HG03469 (cell line): ENCODE measurements around the gene CLDN15.

Source experiments
- ATAC-seq: cut with Tn5 transposase; IDR thresholded peaks from one replicate; pipeline ENCODE4 v1.9.1; 2021; ENCODE audit warnings: mild to moderate bottlenecking, moderate library complexity, moderate number of reproducible peaks; ENCODE audit not compliant: unreplicated experiment

CLDN15 gene

DNA sequence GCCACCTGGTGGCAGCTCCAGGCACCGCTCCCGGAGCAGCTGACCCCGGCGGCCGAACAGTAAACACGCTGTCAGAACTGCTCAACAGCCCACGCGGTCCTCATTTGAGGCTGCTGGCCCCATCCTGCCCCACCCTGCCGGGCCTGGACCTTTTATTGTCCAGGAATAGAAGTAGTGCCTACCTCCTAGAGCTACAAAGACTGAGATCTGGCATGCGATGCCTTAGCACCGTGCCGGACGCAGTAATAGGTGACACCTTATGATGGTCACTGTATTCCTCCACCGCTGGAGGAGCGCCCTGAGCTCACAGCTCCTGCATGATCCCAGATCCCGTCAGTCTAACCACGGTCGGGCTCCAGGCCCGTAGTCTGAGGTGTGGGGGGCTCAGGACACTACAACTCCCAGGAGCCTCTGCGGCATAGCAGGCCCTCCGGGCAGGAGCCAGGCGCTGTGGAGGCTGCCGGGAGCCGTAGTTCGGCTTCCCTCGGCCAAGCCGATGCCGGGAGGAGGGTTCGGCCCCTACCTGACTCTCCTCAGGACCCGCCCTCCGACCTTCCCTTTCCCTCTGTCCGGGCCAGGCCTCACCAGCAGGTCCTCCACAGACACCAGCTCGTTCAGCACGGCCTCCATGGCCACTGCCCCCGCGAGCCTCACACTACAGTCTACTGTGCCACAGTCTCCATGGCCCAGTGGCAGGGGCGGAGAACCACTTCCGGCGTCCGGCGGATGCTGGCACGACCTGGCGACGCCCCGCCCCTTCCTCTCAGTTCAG is 7.0 kb upstream of the CLDN15 start, which contains the start of gene FIS1:
Gene FIS1, minus strand, starts transcription at position 707 of the 772 bp plus-strand sequence. Its CDS starts 77 bp downstream, at position 630.
- ATAC-seq: peak; percentile 70

- ATAC-seq: no peak
Measured at GRCh38 chr7:101243646-101244374, 6.2 kb upstream of the CLDN15 start.

DNA sequence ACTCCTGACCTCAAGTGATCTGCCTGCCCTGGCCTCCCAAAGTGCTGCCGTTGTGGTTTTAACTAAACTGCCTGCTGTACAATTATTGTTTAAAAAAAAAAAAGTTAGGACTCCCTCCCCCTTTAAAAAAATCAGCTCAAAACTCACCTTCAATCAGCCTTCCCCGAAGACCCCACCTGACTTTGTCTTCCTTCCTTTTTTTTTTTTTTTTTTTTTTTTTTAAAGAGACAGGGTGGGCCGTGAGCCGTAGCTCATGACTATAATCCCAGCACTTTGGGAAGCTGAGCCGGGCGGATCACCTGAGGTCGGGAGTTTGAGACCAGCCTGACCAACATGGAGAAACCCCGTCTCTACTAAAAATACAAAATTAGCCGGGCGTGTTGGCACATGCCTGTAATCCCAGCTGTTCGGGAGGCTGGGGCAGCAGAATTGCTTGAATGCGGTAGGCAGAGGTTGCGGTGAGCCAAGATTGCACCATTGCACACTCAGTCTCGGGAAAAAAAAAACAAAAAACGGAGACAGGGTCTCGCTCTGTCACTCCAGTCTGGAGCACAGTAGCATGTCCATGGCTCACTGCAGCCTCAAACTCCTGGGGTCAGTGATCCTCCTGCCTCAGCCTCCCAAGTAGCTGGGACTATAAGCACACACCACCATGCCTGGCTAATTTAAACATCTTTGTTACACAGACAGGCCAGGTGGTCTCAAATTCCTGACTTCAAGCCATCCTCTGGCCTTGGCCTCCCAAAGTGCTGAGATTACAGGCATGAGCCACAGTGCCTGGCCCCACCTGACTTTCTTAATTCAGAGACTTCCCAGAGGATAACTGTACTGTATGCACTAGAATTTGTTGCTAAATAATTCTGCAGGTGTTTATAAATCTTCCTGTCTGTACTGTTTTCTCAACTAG is 4.1 kb upstream of the CLDN15 start:
- ATAC-seq: no peak

- ATAC-seq: no peak
Measured at GRCh38 chr7:101241015-101241363, 3.4 kb upstream of the CLDN15 start.

DNA sequence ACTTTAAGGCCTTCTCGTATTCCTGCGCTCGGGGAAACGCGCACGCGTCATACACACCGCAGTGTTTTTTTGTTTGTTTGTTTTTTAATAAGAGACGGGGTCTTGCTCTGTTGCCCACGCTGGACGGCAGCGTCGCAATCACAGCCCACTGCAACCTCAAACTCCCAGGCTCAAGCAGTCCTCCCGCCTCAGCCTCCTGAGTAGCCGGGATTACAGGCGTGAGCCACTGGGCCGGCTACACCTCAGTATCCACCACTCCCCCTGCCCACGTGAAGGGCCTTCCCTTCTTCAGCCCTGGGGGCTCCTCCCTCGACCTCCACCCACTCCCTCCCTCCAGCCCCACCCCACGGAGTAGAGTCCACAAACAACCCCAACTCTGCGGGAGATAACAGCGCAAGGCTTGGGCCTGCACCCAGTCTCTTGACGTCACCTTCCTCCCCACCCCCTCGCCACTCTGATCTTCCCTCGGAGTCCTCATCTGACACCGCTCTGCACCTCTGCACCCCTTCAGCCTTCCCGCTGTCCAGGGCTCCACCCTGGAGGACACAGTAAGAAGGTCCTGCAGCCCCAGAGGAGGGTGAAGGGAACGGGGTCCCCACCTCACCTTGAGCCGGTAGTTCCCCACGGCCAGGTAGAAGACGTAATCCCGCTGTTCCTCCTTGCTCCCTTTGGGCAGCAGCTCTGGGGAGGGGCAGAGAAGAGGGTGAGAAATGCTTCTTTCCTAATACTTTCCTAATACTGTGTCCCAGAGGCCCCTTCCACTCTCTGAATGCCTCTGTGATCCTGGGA is 2.8 kb upstream of the CLDN15 start:
- ATAC-seq: no peak

GRCh38 chr7:101239951-101240220 is 2.3 kb upstream of the CLDN15 start:
- no peak for ATAC-seq

DNA sequence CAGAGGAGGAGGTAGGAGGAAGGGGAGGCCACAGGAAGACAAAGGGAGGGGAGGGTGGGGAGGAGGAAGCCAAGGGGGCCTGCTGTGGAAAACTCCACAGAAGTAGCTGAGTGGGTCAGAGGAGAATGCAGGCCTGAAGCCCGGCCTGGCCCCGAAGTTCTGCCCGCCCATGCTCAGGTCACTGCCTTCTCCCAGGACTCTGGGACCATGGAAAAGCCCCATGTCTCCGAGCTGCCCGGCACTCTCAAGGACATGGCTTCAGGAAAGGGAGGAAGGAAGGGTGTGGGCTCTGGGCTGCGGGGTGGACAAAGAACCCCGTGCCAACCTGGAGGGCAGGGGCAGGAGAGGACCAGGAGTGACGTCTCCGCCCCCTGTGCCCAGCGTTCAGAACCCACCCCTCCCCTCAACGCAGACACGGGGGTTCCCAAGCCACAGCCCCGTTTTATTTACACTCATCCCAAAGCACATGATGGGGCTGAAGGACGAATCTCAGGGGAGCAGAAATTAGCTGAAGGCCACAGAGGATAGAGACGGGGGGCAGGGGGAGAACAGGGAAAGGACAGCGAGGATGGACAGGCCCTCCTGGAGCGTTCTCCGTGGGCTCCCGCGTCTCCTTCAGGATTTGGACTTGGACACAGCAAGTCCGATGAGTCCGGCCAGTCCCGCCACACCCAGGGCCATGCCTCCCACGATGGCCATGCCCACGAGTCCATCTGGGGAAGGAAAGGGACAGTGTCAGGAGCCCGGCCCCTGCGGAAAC is 1.8 kb upstream of the CLDN15 start:
- no peak for ATAC-seq

DNA sequence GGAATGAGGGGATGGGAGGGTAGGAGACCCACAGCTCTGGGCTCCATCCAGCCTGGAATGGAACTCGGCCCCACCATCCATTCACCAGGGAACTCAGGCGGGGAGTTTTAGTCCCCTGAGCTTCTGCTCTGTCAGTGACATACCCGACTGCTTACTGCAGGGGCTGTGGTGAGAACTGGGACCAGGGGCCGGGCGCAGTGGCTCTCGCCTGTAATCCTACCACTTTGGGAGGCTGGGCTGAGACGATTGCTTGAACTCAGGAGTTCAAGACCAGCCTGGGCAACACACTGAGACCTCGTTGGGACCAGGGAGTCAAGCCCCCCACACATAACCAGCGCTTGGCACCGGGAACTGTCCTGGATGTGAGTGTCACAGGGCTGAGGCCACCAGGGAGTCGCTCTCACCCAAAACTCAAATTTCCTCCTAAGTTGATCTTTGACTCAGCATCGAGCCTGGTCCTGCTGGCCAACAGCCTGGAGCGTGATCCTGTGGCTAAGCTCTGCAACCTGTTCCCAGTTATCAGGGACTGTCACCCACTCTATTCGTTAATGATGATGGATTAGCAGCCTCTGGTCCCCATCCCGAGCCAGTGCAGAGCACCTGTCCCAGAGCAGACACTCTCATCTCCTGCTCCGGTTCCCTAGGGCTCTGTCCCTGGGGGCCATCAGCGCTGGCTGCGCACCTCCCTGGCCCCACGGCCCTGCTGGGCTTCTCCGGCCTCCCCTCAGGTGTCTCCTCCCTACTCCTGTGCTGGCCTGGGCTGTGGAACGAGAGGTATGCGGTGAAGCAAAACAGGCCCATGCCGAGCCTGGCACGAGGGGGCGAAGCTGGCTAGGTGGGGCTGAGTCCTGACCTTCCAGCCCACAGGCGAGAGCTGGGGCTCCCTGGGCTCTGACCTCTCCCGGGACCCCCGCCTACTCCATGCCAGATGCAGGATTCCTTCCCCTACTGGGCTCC is 902 bp upstream of the CLDN15 start:
- no peak for ATAC-seq

- no peak for ATAC-seq
Measured at GRCh38 chr7:101236292-101236835, 1.2 kb downstream of the CLDN15 start.

GRCh38 chr7:101235522-101235921 is 2.1 kb downstream of the CLDN15 start:
- ATAC-seq: no peak

DNA sequence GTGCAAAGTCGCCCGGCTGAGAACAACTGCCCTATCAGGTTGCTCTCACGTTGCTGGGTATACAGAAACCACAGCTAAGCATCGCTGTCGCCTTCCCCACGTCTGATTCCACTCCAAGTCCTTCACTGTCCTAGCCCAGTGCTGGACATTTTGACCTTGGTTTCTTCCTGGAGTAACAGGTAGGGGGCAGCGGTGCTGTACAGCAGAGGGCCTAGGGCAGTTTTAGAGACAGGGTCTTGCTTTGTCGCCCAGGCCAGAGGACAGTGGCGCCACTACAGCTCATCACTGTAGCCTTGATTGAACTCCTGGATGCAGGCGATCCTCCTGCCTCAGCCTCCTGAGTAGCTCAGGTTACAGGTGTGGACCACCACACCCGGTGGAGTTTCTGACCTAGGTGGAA is 2.6 kb downstream of the CLDN15 start:
- ATAC-seq: no peak

DNA sequence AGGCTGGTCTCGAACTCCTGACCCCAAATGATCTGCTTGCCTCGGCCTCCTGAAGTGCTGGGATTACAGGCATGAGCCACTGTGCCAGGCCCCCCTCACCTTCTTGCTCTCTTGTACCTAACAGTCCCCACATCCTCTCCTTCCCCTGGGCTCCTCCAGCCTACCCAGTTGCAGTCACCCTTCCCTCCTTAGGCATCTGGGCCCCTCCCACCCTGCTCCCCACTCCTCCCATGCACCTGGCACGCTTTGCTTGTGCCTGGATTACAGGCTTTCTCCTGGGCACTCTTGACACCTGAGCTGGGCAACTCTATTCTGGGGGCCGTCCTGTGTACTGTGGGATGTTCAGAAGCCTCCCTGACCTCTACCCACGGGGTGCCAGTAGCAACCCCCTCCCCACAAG is 3.0 kb downstream of the CLDN15 start:
- ATAC-seq: no peak

DNA sequence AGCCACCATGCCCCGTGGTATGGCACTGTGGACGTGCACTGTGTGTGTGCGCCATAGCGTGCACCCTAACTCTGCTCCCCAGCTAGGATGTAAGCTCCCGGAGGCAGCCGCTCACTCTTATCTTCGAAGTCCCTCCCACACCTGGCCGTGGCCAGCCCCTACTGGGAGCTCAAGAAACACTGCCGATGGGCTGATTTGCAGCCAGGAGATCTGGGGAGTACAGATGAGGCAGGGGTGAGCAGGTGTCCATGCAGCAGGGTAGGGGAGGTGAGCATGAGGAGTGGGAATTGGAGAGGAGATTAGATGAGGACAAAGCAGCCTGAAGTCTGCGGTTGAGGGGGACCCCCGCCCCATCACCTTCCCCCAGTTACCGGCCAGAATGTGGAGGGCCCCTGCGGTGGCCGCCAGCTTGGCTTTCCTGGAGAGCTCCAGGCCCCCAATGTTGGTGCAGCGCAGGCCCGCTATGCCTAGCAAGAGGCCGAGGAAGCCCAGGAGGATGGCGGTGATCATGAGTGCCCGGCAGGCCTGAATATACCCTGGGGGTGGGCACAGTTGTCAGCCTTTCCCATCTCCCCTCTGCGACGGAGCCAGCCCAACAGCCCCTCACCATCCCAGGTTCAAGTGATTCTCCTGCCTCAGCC is 3.6 kb downstream of the CLDN15 start:
- no peak for ATAC-seq

- no peak for ATAC-seq
Measured at GRCh38 chr7:101232141-101232850, 5.3 kb downstream of the CLDN15 start.

- no peak for ATAC-seq
Measured at GRCh38 chr7:101231644-101232043, 6.0 kb downstream of the CLDN15 start.

DNA sequence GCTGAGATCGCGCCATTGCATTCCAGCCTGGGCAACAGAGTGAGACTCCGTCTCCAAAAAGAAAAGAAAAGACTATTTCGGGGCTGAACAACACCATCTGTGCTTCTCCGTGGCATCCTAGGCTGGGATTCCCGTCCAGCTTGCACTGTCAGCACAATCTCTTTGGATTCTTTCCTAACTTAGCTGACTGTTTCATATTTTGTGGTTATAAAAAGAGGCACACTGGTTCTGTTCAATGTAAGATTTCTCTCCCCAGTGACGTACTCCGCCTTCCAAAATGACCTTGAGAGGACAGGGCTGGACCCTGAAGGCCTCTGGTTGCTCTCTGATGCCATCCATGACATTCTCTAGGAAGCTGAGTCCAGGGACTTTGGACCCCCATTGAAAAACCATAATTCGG is 10.9 kb downstream of the CLDN15 start:
- no peak for ATAC-seq

GRCh38 chr7:101225650-101226049 is 12.0 kb downstream of the CLDN15 start:
- ATAC-seq: no peak

- no peak for ATAC-seq
Measured at GRCh38 chr7:101223528-101223927, 14.1 kb downstream of the CLDN15 start.
